H1 (cell line): ENCODE results near the gene CA9. TPM values are rescaled to one million over a fixed set of nuclear protein-coding genes. Genes with fewer than 3 reads are reported as not detected.

Source experiments
- BRCA1 ChIP-seq: IDR thresholded peaks from 2 replicates; pipeline ENCODE4 v1.6.1; 2012; ENCODE audit warnings: low read depth, low read length, improper control_type of control experiment
- CREB1 ChIP-seq: IDR thresholded peaks from 2 replicates; pipeline ENCODE4 v1.6.1; 2012; ENCODE audit warnings: inconsistent platforms
- CTBP2 ChIP-seq: IDR thresholded peaks from 2 replicates; pipeline ENCODE4 v1.7.0; 2011; ENCODE audit warnings: borderline replicate concordance, mild to moderate bottlenecking, moderate library complexity, mixed read lengths, low read length; ENCODE audit not compliant: insufficient read depth, insufficient read length
- HDAC2 ChIP-seq, 2 experiments: fragments of 300-600 bp in 1 of 2; sonication (generic) in 1 of 2; IDR thresholded peaks; 2 replicates each; pipeline ENCODE4 v1.6.1; 2011 to 2012; ENCODE audit warnings: low read depth in 2 of 2, low read length in 2 of 2, mild to moderate bottlenecking in 2 of 2, moderate library complexity in 2 of 2, borderline replicate concordance in 1 of 2, inconsistent platforms in 1 of 2
- MAX ChIP-seq: IDR thresholded peaks from 2 replicates; pipeline ENCODE4 v1.6.1; 2012; ENCODE audit warnings: inconsistent platforms
- NRF1 ChIP-seq: IDR thresholded peaks from 2 replicates; pipeline ENCODE4 v1.6.1; 2011; ENCODE audit warnings: mild to moderate bottlenecking, low read depth, low read length, improper control_type of control experiment
- PHF8 ChIP-seq: fragments of 200-600 bp; sonication (generic); conservative IDR thresholded peaks from 2 replicates; pipeline ENCODE4 v1.7.1; 2012; ENCODE audit warnings: low read depth, mild to moderate bottlenecking, inconsistent platforms, low read length, moderate library complexity
- RBBP5 ChIP-seq: IDR thresholded peaks from 2 replicates; pipeline ENCODE4 v1.7.1; 2012; ENCODE audit warnings: low read depth, mild to moderate bottlenecking, inconsistent platforms, low read length, moderate library complexity, borderline replicate concordance
- SAP30 ChIP-seq: fragments of 300-600 bp; sonication (generic); IDR thresholded peaks from 2 replicates; pipeline ENCODE4 v1.7.1; 2012; ENCODE audit warnings: low read length, moderate library complexity, mild to moderate bottlenecking, inconsistent platforms; ENCODE audit not compliant: insufficient read depth, insufficient replicate concordance
- SIX5 ChIP-seq: IDR thresholded peaks from 2 replicates; pipeline ENCODE4 v1.6.1; 2011; ENCODE audit warnings: mild to moderate bottlenecking, low read depth, low read length
- SP1 ChIP-seq: IDR thresholded peaks from 2 replicates; pipeline ENCODE4 v1.6.1; 2011; ENCODE audit warnings: low read depth, low read length
- SP2 ChIP-seq: IDR thresholded peaks from 2 replicates; pipeline ENCODE4 v1.6.1; 2012; ENCODE audit warnings: mild to moderate bottlenecking, low read length, inconsistent platforms
- SP4 ChIP-seq: IDR thresholded peaks from 2 replicates; pipeline ENCODE4 v1.6.1; 2012; ENCODE audit warnings: low read length, inconsistent platforms
- TAF1 ChIP-seq: IDR thresholded peaks from 2 replicates; pipeline ENCODE4 v1.6.1; 2011; ENCODE audit warnings: mild to moderate bottlenecking, low read depth, low read length
- TAF7 ChIP-seq: optimal IDR thresholded peaks from 2 replicates; pipeline ENCODE3; 2011; ENCODE audit warnings: low read depth, mild to moderate bottlenecking, inconsistent platforms, low read length, moderate library complexity, borderline replicate concordance
- TBP ChIP-seq: IDR thresholded peaks from 2 replicates; pipeline ENCODE4 v1.6.1; 2011; ENCODE audit warnings: low read depth, low read length, improper control_type of control experiment
- TEAD4 ChIP-seq: IDR thresholded peaks from 2 replicates; pipeline ENCODE4 v1.6.1; 2012; ENCODE audit warnings: low read depth, low read length, inconsistent platforms, mixed read lengths
- ZNF274 ChIP-seq: IDR thresholded peaks from 2 replicates; pipeline ENCODE4 v1.7.0; 2012; ENCODE audit warnings: low read length, borderline replicate concordance; ENCODE audit errors: extremely low read depth
- polyA plus RNA-seq, 7 experiments: library from polyadenylated mRNA; depleted of rRNA in 3 of 7; stranded (reverse) in 5 of 7; unstranded in 2 of 7; fragments of >200 nt in 5 of 7; fragments of 200-250 nt in 2 of 7; gene quantifications; 1 replicate in 5 of 7; 2 replicates in 1 of 7; 4 replicates in 1 of 7; pipeline versions ENCODE4 v1.2.1 to v1.2.3, GENCODE V29; 2011 to 2013; ENCODE audit warnings: missing spikeins in 2 of 7, mixed read lengths in 2 of 7
- total RNA-seq: library from RNA; stranded (reverse); fragmentation: NEBNext Ultra II Directional; extraction: Animal tissue kit (Norgen Biotek cat#: 25700); gene quantifications from 2 replicates; pipeline ENCODE4 v1.2.1, GENCODE V29; 2021
- TF ChIP-seq, protein P1 (sequence below), 3 experiments: IDR thresholded peaks; 1 replicate in 2 of 3; 2 replicates in 1 of 3; pipeline versions ENCODE4 v1.5.1 to v1.6.1; 2011; ENCODE audit warnings: low read length in 3 of 3, mild to moderate bottlenecking in 3 of 3, inconsistent platforms in 2 of 3, low read depth in 1 of 3, moderate library complexity in 1 of 3; ENCODE audit not compliant: insufficient read depth in 1 of 3; ENCODE audit errors: control extremely low read depth in 1 of 3
- TF ChIP-seq, protein P2 (sequence below): IDR thresholded peaks from 2 replicates; pipeline ENCODE4 v1.6.1; 2011; ENCODE audit warnings: low read depth, mild to moderate bottlenecking, low read length; ENCODE audit not compliant: insufficient read depth

CA9 gene
- total and polyA plus RNA-seq, 2 of the 8 experiments (the other 6 are each of a cell fraction or from before 2014, with no cell fraction given) = 1.3 to 1.8 TPM

DNA sequence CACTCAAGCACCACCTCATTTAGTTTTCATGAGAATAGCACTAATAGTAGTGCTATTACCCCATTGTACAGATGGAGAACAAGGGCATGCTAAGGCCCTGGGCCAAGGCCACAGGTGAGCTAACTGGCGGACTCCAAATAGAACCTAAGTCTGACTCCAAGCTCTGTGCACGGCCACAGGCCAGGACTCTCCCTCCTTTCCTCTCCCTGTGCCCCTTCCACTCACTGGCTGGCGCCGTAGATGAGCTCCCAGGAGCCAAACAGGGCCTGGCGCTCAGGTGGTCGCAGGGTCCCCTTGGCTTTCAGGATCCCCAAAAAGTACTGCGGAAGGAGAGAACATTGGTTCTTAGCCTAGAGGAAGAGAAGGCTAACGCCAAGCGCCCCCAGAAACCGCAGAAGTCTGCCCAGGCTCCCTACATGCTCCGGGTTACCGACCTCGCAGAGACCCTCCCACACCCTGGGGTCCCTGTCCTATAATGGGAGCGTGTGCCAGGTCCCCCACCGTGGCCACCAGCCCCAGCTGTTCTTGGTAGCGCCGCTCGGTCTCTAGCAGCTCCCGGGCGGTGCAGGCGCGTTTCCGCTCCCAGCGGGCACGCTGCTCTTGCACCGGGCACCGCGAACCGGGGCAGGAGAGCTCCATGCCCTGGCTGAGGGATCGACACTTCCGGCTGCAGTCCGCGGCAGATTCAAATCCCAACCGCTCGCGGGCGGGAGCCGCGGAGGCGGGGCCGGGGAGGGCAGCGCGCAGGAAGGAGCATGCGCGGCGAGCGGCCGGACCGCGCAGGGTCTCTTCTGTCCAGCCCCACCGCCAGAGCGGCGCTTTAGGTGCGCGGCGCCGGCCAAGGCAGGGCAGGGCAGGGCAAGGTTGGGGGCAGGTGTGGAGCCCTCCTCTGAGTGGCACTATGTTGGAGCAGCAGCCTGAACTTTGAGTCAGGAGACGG, 8.9 kb upstream of the CA9 start, which contains the start of gene ARHGEF39 (continued):
- TF ChIP-seq MAX (peak; percentile 72), NRF1 (peak; percentile 59), TAF7 (peak; percentile 27), HDAC2 (IDR thresholded peaks at IDR 0.05; ENCODE audit: borderline replicate concordance in 1 of 2, low read depth in 2 of 2, low read length in 2 of 2) (peak in 1 of 2 experiments; percentile 86; a peak in 1 of 4 replicates), TEAD4 (0 out of 2 replicates have a peak, but pooled peaks have one; percentile 4), SP4 (peak; percentile 71; the same call in 1 of the 2 replicates), SP1 (no peak), CTBP2 (peak; percentile 43), TBP (peak; percentile 66; the same call in 1 of the 2 replicates), RBBP5 (peak; percentile 61; the same call in 1 of the 2 replicates), ZNF274 (no peak), PHF8 (peak; percentile 71), SAP30 (no peak), CREB1 (no peak), SP2 (no peak), SIX5 (no peak), BRCA1 (no peak), TAF1 (peak; percentile 52; the same call in 1 of the 2 replicates)
- TF ChIP-seq, protein P1, sequence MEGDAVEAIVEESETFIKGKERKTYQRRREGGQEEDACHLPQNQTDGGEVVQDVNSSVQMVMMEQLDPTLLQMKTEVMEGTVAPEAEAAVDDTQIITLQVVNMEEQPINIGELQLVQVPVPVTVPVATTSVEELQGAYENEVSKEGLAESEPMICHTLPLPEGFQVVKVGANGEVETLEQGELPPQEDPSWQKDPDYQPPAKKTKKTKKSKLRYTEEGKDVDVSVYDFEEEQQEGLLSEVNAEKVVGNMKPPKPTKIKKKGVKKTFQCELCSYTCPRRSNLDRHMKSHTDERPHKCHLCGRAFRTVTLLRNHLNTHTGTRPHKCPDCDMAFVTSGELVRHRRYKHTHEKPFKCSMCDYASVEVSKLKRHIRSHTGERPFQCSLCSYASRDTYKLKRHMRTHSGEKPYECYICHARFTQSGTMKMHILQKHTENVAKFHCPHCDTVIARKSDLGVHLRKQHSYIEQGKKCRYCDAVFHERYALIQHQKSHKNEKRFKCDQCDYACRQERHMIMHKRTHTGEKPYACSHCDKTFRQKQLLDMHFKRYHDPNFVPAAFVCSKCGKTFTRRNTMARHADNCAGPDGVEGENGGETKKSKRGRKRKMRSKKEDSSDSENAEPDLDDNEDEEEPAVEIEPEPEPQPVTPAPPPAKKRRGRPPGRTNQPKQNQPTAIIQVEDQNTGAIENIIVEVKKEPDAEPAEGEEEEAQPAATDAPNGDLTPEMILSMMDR (IDR thresholded peaks at IDR 0.05; ENCODE audit: control extremely low read depth in 1 of 3, insufficient read depth in 1 of 3, low read depth in 1 of 3, low read length in 3 of 3) = peak; percentile 58 to 65 (median 60); a peak in 3 of 4 replicates
- TF ChIP-seq, protein P2, sequence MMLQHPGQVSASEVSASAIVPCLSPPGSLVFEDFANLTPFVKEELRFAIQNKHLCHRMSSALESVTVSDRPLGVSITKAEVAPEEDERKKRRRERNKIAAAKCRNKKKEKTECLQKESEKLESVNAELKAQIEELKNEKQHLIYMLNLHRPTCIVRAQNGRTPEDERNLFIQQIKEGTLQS = no peak
